Measurements from ENCODE around the gene SMIM23. TPM values are rescaled to one million over a fixed set of nuclear protein-coding genes. Genes with fewer than 3 reads are reported as not detected.

Gene SMIM23
- total RNA-seq, 1 experiment from 2014 or later, result not detected

- TF ChIP-seq EZH2 (IDR thresholded peaks at IDR 0.05; ENCODE audit: borderline replicate concordance, low read depth, low read length, poor library complexity, severe bottlenecking), result no peak
- TF ChIP-seq CTCF (conservative IDR thresholded peaks at IDR 0.05; ENCODE audit: low read depth, low read length), result no peak
- CTCF ChIA-PET, result no interaction called here
- POLR2A ChIA-PET (ENCODE audit: low non-redundant PET), result no interaction called here
Observed at GRCh38 chr5:171838066-171838465, 52.4 kb downstream of the SMIM23 start.

GRCh38 chr5:171839112-171839511, 53.5 kb downstream of the SMIM23 start:
- no peak overlapping the region for H3K27ac ChIP-seq (ENCODE audit: low read depth, low read length, poor library complexity, severe bottlenecking)
- TF ChIP-seq CTCF (conservative IDR thresholded peaks at IDR 0.05; ENCODE audit: low read depth, low read length) (no peak), EZH2 (IDR thresholded peaks at IDR 0.05; ENCODE audit: borderline replicate concordance, low read depth, low read length, poor library complexity, severe bottlenecking) (no peak)
- ChIA-PET POLR2A (ENCODE audit: low non-redundant PET) (no interaction called here), CTCF (interaction anchor here (0.6 kb wide), 1 partner anchor 206 kb away, joined by 3 read pairs; no protein-coding TSS in a partner anchor)
- H3K4me1 ChIP-seq (ENCODE audit: insufficient read depth, low read length, poor library complexity, severe bottlenecking), result no peaks in the 10 kb centered on the region
- no peaks in the 10 kb centered on the region for H3K9me3 ChIP-seq (ENCODE audit: low read depth, low read length, poor library complexity, severe bottlenecking)
- no peak for DNase-seq (ENCODE audit: low spot score)
- no TSS peak for BruUV-seq (replicated peaks)
- intact Hi-C loops (cut with micrococcal nuclease; ENCODE audit: unreplicated experiment), result no loop called here
- H3K36me3 ChIP-seq (ENCODE audit: insufficient read depth, low read length, poor library complexity, severe bottlenecking), result no peaks in the 10 kb centered on the region
- H3K4me3 ChIP-seq (ENCODE audit: low read depth, low read length, poor library complexity, severe bottlenecking), result no peak overlapping the region
- H3K27me3 ChIP-seq (replicated peaks; ENCODE audit: insufficient read depth, low read depth, low read length, poor library complexity), result no peaks in the 10 kb centered on the region

More at GRCh38 chr5:171838066-171838465, 52.4 kb downstream of the SMIM23 start:
- no TSS peak for BruUV-seq (replicated peaks)
- Histone ChIP-seq H3K27ac (ENCODE audit: low read depth, low read length, poor library complexity, severe bottlenecking) (no peak overlapping the region), H3K27me3 (replicated peaks; ENCODE audit: insufficient read depth, low read depth, low read length, poor library complexity) (no peaks in the 10 kb centered on the region), H3K9me3 (ENCODE audit: low read depth, low read length, poor library complexity, severe bottlenecking) (no peaks in the 10 kb centered on the region), H3K36me3 (ENCODE audit: insufficient read depth, low read length, poor library complexity, severe bottlenecking) (no peaks in the 10 kb centered on the region), H3K4me3 (ENCODE audit: low read depth, low read length, poor library complexity, severe bottlenecking) (no peak overlapping the region), H3K4me1 (ENCODE audit: insufficient read depth, low read length, poor library complexity, severe bottlenecking) (no peaks in the 10 kb centered on the region)
- DNase-seq (ENCODE audit: low spot score), result no peak
- intact Hi-C loops (cut with micrococcal nuclease; ENCODE audit: unreplicated experiment), result no loop called here

GRCh38 chr5:171840066-171840465, 54.4 kb downstream of the SMIM23 start:
- Histone ChIP-seq H3K36me3 (ENCODE audit: insufficient read depth, low read length, poor library complexity, severe bottlenecking) (no peaks in the 10 kb centered on the region), H3K9me3 (ENCODE audit: low read depth, low read length, poor library complexity, severe bottlenecking) (no peaks in the 10 kb centered on the region), H3K4me1 (ENCODE audit: insufficient read depth, low read length, poor library complexity, severe bottlenecking) (no peaks in the 10 kb centered on the region), H3K4me3 (ENCODE audit: low read depth, low read length, poor library complexity, severe bottlenecking) (no peak overlapping the region), H3K27ac (ENCODE audit: low read depth, low read length, poor library complexity, severe bottlenecking) (no peak overlapping the region), H3K27me3 (replicated peaks; ENCODE audit: insufficient read depth, low read depth, low read length, poor library complexity) (no peaks in the 10 kb centered on the region)
- CTCF ChIA-PET, result no interaction called here
- POLR2A ChIA-PET (ENCODE audit: low non-redundant PET), result no interaction called here
- DNase-seq (ENCODE audit: low spot score), result peak; percentile 9
- TF ChIP-seq CTCF (conservative IDR thresholded peaks at IDR 0.05; ENCODE audit: low read depth, low read length), result no peak
- no peak for TF ChIP-seq EZH2 (IDR thresholded peaks at IDR 0.05; ENCODE audit: borderline replicate concordance, low read depth, low read length, poor library complexity, severe bottlenecking)
- BruUV-seq (replicated peaks), result no TSS peak
- intact Hi-C loops (cut with micrococcal nuclease; ENCODE audit: unreplicated experiment), result no loop called here

Other genes starting within 250 kb of the SMIM23 start
- gene FBXW11, start 220.8 kb downstream of the SMIM23 start, total RNA-seq (2021), result 34.9 and 40.2 TPM in 2 replicates

Measured in A673 (cell line).